A549 treated with AZD2906 at 1 μM for 4 hours (cell line): Measurements from ENCODE around the gene ALG14. TPM values are rescaled to one million over a fixed set of nuclear protein-coding genes. Genes with fewer than 3 reads are reported as not detected.

Source experiments
- total RNA-seq: library from RNA; stranded (reverse); fragments of 200-300 nt; extraction: Qiagen RNA extraction; gene quantifications from 5 replicates; pipeline ENCODE4 v1.2.3, GENCODE V29; 2022

ALG14 gene
- total RNA-seq = 5.1 to 6.9 TPM (median 5.9 TPM) in 5 replicates

GRCh38 chr1:95072532-95073419 is at the start of gene ALG14:
ALG14 (minus strand) TSS chr1:95072951; CDS start chr1:95072898, 53 bp downstream.

GRCh38 chr1:95117207-95118066 is 44.7 kb upstream of the ALG14 start, which contains the start of gene TLCD4:
TLCD4 (plus strand) TSS chr1:95117355; CDS start chr1:95143902, 26,547 bp downstream.

GRCh38 chr1:94926915-94927404 is 145.8 kb downstream of the ALG14 start, which contains the start of gene CNN3:
CNN3 (minus strand) TSS chr1:94927110; CDS start chr1:94926894, 216 bp downstream.

Other genes with a start within 250 kb of the ALG14 start
- gene CNN3, start 145.8 kb downstream of the ALG14 start, total RNA-seq = 50.2 to 61.8 TPM (median 51.9 TPM) in 5 replicates
- gene TLCD4, start 44.4 kb upstream of the ALG14 start, total RNA-seq = 7.5 to 13.3 TPM (median 11.2 TPM) in 5 replicates
- 9.4 to 11.2 TPM (median 9.9 TPM) in 5 replicates for gene RWDD3, start 161.3 kb upstream of the ALG14 start, total RNA-seq